Omental fat pad (tissue), 4 donors: ENCODE results near the gene APOLD1. TPM values are rescaled to one million over a fixed set of nuclear protein-coding genes. Genes with fewer than 3 reads are reported as not detected.

ENCODE experiments used
- ATAC-seq: fragments of 150-250 bp; one replicate; pipeline ENCODE4 v1.9.1; 2016; ENCODE audit warnings: mild to moderate bottlenecking, moderate library complexity; ENCODE audit not compliant: low FRiP score
- DNase-seq: peaks from one replicate; pipeline ENCODE4 v3.0.0-alpha.2; 2019; ENCODE audit warnings: low spot score
- CTCF ChIP-seq, 3 donors: fragments of 450-650 bp; IDR thresholded peaks; one replicate each; pipeline ENCODE4 v1.5.1; 2016 to 2017; ENCODE audit warnings: antibody characterized with exemption in 3 of 3, mild to moderate bottlenecking in 3 of 3, moderate library complexity in 2 of 3
- total RNA-seq, 4 donors: library from RNA; depleted of rRNA; stranded (reverse); fragments of >200 nt; gene quantifications; one replicate each; pipeline ENCODE4 v1.1.0, GENCODE V29; 2016

Gene APOLD1
- total RNA-seq, 4 donors from 2014 or later = 96.4 to 336 (median 119) TPM

GRCh38 chr12:12770262-12770661 is 15.2 kb upstream of the APOLD1 start:
- TF ChIP-seq CTCF (IDR thresholded peaks at IDR 0.05) = no peak
- DNase-seq (no peak), ATAC-seq (no peak)

GRCh38 chr12:12774791-12775190 is 10.7 kb upstream of the APOLD1 start:
- TF ChIP-seq CTCF (IDR thresholded peaks at IDR 0.05) = no peak
- ATAC-seq (no peak), DNase-seq (no peak)

DNA sequence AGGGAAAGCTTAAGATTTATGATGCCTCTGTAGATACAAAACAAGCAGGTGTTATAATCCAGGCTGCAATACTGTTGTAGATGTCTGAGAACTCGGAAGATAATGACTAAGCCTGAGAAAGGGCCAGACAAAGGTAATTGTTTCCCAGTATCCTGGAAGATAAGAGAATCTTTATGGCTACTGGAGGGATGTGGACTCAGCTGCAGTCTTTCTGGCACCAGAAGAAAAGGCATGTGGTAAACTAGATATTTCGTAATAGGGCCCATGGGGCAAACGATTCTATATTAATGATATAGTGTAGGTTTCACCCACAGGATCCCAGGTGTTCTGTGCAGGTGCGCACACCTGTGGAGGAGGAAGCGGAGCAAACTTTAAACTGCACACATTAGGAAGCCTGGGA is 9.2 kb upstream of the APOLD1 start:
- no peak for TF ChIP-seq CTCF (IDR thresholded peaks at IDR 0.05)
- no peak for DNase-seq
- ATAC-seq = no peak

DNA sequence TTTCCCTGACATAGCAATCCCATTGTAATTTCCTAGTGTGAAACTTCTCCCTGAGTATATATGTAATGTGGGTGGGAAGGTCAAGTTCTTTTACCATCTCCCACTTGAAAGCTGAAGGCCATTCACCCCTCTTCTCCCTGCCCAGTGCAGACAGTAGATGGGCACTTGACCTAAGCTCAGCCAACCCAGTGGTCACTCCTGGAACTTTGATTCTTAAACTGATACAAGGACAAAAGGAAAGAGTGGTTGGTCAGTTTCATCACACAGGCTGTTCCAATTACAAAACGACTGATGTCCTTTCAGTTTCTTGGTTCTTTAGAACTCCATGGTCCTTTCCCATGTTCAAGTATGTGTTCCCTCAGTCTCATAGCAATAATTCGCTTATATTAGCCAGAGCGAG is 8.4 kb upstream of the APOLD1 start:
- no peak for TF ChIP-seq CTCF (IDR thresholded peaks at IDR 0.05)
- ATAC-seq = no peak
- no peak for DNase-seq

DNA sequence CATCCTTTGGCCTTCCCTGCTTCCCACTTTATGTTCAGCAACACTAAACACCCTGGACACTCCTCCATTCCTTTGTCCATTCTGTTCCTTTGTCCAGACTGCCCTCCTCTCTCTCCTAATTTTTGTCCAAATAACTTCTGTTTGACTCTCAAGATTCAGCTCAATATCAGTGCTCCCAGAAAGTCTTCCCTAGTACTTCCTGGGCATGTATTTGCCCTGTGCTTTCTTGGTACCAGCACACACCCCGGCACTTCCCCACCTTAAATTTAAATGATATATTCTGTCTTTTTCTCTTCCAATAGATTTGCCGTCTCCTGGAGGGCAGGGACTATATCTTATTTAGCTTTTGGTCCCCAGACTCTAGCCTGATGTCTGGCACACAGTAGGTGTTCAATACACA is 6.5 kb upstream of the APOLD1 start:
- TF ChIP-seq CTCF (IDR thresholded peaks at IDR 0.05) = no peak
- ATAC-seq = no peak

GRCh38 chr12:12779529-12779928 is 5.9 kb upstream of the APOLD1 start:
- TF ChIP-seq CTCF (IDR thresholded peaks at IDR 0.05) = no peak
- ATAC-seq (no peak), DNase-seq (no peak)

More for the DNA sequence above, 6.5 kb upstream of the APOLD1 start:
- DNase-seq = no peak

GRCh38 chr12:12784116-12784515 is 1.3 kb upstream of the APOLD1 start:
- DNase-seq (no peak), ATAC-seq (no peak)
- TF ChIP-seq CTCF (IDR thresholded peaks at IDR 0.05) = no peak
